ENCODE data around the gene BCO2. TPM values are rescaled to one million over a fixed set of nuclear protein-coding genes. Genes with fewer than 3 reads are reported as not detected.

The BCO2 gene
- total RNA-seq, 1 donor from 2014 or later, result 2.6 TPM

DNA sequence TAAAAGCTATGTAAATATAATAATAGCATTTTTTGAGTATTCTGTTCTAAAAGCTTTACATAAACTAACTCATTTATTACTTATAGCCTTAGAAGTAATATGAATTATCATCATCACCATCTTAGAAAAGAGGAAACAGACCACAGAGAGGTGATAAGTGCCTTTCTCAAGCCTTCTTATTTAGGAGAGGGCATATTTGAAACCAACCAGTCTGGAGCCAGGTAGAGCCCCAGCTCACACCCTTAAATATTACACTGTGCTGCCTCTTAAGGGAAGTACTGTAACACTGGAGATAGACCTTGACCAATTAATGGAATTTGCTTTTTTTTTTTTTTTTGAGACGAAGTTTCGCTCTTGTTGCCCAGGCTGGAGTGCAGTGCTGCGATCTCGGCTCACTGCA, 2.3 kb downstream of the BCO2 start:
- DNase-seq (ENCODE audit: low spot score), result no peak
- Mint-ChIP-seq H3K4me1 (ENCODE audit: unreplicated experiment) (peaks cover 3% of the 10 kb centered on the region), H3K9me3 (ENCODE audit: unreplicated experiment) (no peaks in the 10 kb centered on the region), H3K27me3 (ENCODE audit: unreplicated experiment) (peaks cover 3% of the 10 kb centered on the region), H3K27ac (ENCODE audit: unreplicated experiment) (no peak overlapping the region), H3K4me3 (ENCODE audit: unreplicated experiment) (no peak overlapping the region), H3K36me3 (ENCODE audit: low read depth, unreplicated experiment) (no peaks in the 10 kb centered on the region)
- TF ChIP-seq, protein P1, sequence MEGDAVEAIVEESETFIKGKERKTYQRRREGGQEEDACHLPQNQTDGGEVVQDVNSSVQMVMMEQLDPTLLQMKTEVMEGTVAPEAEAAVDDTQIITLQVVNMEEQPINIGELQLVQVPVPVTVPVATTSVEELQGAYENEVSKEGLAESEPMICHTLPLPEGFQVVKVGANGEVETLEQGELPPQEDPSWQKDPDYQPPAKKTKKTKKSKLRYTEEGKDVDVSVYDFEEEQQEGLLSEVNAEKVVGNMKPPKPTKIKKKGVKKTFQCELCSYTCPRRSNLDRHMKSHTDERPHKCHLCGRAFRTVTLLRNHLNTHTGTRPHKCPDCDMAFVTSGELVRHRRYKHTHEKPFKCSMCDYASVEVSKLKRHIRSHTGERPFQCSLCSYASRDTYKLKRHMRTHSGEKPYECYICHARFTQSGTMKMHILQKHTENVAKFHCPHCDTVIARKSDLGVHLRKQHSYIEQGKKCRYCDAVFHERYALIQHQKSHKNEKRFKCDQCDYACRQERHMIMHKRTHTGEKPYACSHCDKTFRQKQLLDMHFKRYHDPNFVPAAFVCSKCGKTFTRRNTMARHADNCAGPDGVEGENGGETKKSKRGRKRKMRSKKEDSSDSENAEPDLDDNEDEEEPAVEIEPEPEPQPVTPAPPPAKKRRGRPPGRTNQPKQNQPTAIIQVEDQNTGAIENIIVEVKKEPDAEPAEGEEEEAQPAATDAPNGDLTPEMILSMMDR (IDR thresholded peaks at IDR 0.05; ENCODE audit: unreplicated experiment), result no peak

DNA sequence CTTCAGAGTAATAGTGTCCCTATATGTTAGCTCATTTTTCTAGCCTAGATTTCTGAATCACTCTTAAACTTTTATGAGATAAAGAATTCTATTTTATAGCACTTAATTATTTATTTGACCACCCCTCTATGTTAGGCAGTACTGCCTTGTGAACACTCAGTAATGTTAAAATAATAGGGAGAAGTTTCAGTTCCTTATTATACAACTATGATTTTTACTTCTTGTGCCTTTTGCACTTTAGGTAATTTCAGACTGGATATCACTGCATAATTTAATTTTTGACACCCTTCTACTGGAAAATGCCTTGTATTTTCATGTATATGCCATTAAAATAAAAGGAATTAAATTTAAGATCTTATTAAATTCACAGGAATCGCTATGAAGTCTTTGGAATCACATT, 3.1 kb downstream of the BCO2 start:
- no peaks in the 10 kb centered on the region for H3K36me3 Mint-ChIP-seq (ENCODE audit: low read depth, unreplicated experiment)
- peaks cover 3% of the 10 kb centered on the region for H3K27me3 Mint-ChIP-seq (ENCODE audit: unreplicated experiment)

DNA sequence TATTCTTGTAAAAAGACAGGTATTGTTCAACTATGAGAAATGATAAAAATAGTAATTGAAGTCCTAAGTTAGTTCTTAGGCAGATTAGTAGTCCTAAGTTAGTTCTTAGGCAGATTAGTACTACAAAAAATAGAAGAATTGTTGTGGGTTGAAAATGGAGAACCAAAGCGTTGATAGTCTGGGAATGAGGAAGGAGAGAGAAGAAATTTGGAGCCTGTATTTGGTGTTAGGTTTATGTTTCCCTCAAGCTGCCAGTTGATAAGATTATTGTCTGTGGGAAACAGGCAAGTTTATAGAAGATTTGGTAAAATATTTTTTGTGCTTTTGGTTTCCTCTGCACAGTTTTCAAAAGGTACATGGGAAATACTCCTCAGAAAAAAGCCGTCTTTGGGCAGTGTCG, 3.6 kb downstream of the BCO2 start:
- H3K36me3 Mint-ChIP-seq (ENCODE audit: low read depth, unreplicated experiment), result no peaks in the 10 kb centered on the region
- H3K9me3 Mint-ChIP-seq (ENCODE audit: unreplicated experiment), result no peaks in the 10 kb centered on the region
- TF ChIP-seq, protein P1 (IDR thresholded peaks at IDR 0.05; ENCODE audit: unreplicated experiment), result no peak
- H3K27me3 Mint-ChIP-seq (ENCODE audit: unreplicated experiment), result peaks cover 3% of the 10 kb centered on the region
- H3K27ac Mint-ChIP-seq (ENCODE audit: unreplicated experiment), result no peak overlapping the region
- DNase-seq (ENCODE audit: low spot score), result no peak
- peaks cover 3% of the 10 kb centered on the region for H3K4me1 Mint-ChIP-seq (ENCODE audit: unreplicated experiment)
- H3K4me3 Mint-ChIP-seq (ENCODE audit: unreplicated experiment), result no peak overlapping the region

More for the DNA sequence above, 3.1 kb downstream of the BCO2 start:
- Mint-ChIP-seq H3K27ac (ENCODE audit: unreplicated experiment) (no peak overlapping the region), H3K4me1 (ENCODE audit: unreplicated experiment) (peaks cover 3% of the 10 kb centered on the region), H3K4me3 (ENCODE audit: unreplicated experiment) (no peak overlapping the region), H3K9me3 (ENCODE audit: unreplicated experiment) (no peaks in the 10 kb centered on the region)
- TF ChIP-seq, protein P1 (IDR thresholded peaks at IDR 0.05; ENCODE audit: unreplicated experiment), result no peak
- DNase-seq (ENCODE audit: low spot score), result no peak

DNA sequence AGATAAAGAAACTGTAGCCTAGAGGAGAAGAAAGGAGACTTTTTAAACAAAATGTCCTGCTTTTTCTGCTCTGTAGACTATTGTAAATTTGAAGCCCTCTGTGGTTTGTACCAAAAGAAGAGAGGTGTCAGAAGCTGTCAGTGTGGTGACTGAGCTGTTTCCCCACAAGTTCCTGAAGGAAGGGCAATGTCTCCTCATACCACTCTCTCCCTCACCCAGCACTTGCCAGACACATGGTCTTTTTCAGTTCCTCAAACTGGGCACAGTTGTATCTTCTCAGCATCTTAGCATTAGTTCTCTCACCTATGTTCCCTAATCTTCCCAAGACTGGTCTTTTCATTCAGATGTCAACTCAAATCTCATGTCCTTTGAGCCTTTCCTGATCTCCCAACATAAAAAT, 4.3 kb downstream of the BCO2 start:
- TF ChIP-seq, protein P1 (IDR thresholded peaks at IDR 0.05; ENCODE audit: unreplicated experiment), result no peak
- no peak for DNase-seq (ENCODE audit: low spot score)
- no peaks in the 10 kb centered on the region for H3K9me3 Mint-ChIP-seq (ENCODE audit: unreplicated experiment)
- H3K4me3 Mint-ChIP-seq (ENCODE audit: unreplicated experiment), result no peak overlapping the region
- no peak overlapping the region for H3K27ac Mint-ChIP-seq (ENCODE audit: unreplicated experiment)
- H3K4me1 Mint-ChIP-seq (ENCODE audit: unreplicated experiment), result peaks cover 3% of the 10 kb centered on the region
- no peaks in the 10 kb centered on the region for H3K36me3 Mint-ChIP-seq (ENCODE audit: low read depth, unreplicated experiment)
- H3K27me3 Mint-ChIP-seq (ENCODE audit: unreplicated experiment), result peaks cover 3% of the 10 kb centered on the region

DNA sequence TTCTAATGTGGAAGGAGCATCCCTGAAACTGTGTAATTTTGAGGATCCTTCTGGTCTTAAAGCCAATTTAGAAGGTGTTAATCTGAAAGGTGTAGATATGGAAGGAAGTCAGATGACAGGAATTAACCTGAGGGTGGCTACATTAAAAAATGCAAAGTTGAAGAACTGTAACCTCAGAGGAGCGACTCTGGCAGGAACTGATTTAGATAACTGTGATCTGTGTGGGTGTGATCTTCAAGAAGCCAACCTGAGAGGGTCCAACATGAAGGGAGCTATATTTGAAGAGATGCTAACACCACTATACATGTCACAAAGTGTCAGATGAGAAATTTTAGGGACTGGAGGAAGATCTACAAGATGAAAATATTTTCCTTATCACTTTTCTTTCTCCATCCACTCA, 7.6 kb downstream of the BCO2 start:
- DNase-seq (ENCODE audit: low spot score), result no peak
- Mint-ChIP-seq H3K4me3 (ENCODE audit: unreplicated experiment) (no peak overlapping the region), H3K9me3 (ENCODE audit: unreplicated experiment) (no peaks in the 10 kb centered on the region), H3K36me3 (ENCODE audit: low read depth, unreplicated experiment) (no peaks in the 10 kb centered on the region), H3K27me3 (ENCODE audit: unreplicated experiment) (peaks cover 1% of the 10 kb centered on the region), H3K4me1 (ENCODE audit: unreplicated experiment) (peaks cover 6% of the 10 kb centered on the region), H3K27ac (ENCODE audit: unreplicated experiment) (no peak overlapping the region)
- TF ChIP-seq, protein P1 (IDR thresholded peaks at IDR 0.05; ENCODE audit: unreplicated experiment), result no peak
